ENCODE data around the gene KPTN. TPM values are rescaled to one million over a fixed set of nuclear protein-coding genes. Genes with fewer than 3 reads are reported as not detected.

The KPTN gene
- total and polyA plus RNA-seq, 2 of the 8 experiments (the other 6 are each of a cell fraction or from before 2014, with no cell fraction given): 23.6 to 31.3 TPM

GRCh38 chr19:47471733-47472457 lies 12.1 kb downstream of the KPTN start, which contains the start of gene SLC8A2 (continued):
- no peak for TF ChIP-seq CTBP2 (IDR thresholded peaks at IDR 0.05; ENCODE audit: borderline replicate concordance, insufficient read depth, insufficient read length, low read length)
- TF ChIP-seq TEAD4 (IDR thresholded peaks at IDR 0.05; ENCODE audit: low read depth, low read length): no peak
- TF ChIP-seq USF2 (IDR thresholded peaks at IDR 0.05; ENCODE audit: low read length): no peak
- TF ChIP-seq HDAC6 (IDR thresholded peaks at IDR 0.05; ENCODE audit: low read depth, low read length): no peak
- no peak for TF ChIP-seq GTF2F1 (IDR thresholded peaks at IDR 0.05; ENCODE audit: borderline replicate concordance, low read depth, low read length)
- TF ChIP-seq TBP (IDR thresholded peaks at IDR 0.05; ENCODE audit: low read depth, low read length): no peak
- TF ChIP-seq RNF2 (IDR thresholded peaks at IDR 0.05; ENCODE audit: borderline replicate concordance, low read depth, low read length, missing control alignments, poor library complexity, severe bottlenecking): no peak
- peak; percentile 49; the same call in 1 of the 2 replicates for TF ChIP-seq GABPA (IDR thresholded peaks at IDR 0.05; ENCODE audit: borderline replicate concordance, insufficient read depth, low read length)
- no peak for TF ChIP-seq BRCA1 (IDR thresholded peaks at IDR 0.05; ENCODE audit: low read depth, low read length)
- no peak for TF ChIP-seq ASH2L (IDR thresholded peaks at IDR 0.05; ENCODE audit: low read length)
- TF ChIP-seq ZNF274 (IDR thresholded peaks at IDR 0.05; ENCODE audit: borderline replicate concordance, extremely low read depth, low read length): no peak
- TF ChIP-seq JUND (IDR thresholded peaks at IDR 0.05; ENCODE audit: low read length): no peak
- no peak for TF ChIP-seq TCF12 (IDR thresholded peaks at IDR 0.05; ENCODE audit: low read depth, low read length)
- no peak for TF ChIP-seq RXRA (IDR thresholded peaks at IDR 0.05; ENCODE audit: insufficient read depth, low read depth, low read length)
- no peak for TF ChIP-seq EP300 (IDR thresholded peaks at IDR 0.05; ENCODE audit: borderline replicate concordance in 1 of 2, low read depth in 2 of 2, low read length in 2 of 2)
- no peak for TF ChIP-seq CBX5 (IDR thresholded peaks at IDR 0.05; ENCODE audit: low read depth, low read length)
- TF ChIP-seq ATF3 (IDR thresholded peaks at IDR 0.05; ENCODE audit: insufficient read depth, low read depth, low read length): no peak
- TF ChIP-seq EGR1 (IDR thresholded peaks at IDR 0.05; ENCODE audit: borderline replicate concordance, low read depth, low read length): peak; percentile 7; the same call in 1 of the 2 replicates
- TF ChIP-seq CHD2 (IDR thresholded peaks at IDR 0.05; ENCODE audit: low read length): 0 out of 2 replicates have a peak, but pooled peaks have one; percentile 41
- no peak for TF ChIP-seq PHF8 (conservative IDR thresholded peaks at IDR 0.05; ENCODE audit: low read depth, low read length)
- no peak for TF ChIP-seq MAFK (IDR thresholded peaks at IDR 0.05; ENCODE audit: low read depth, low read length)
- peak; percentile 96 for TF ChIP-seq SIN3A (conservative IDR thresholded peaks at IDR 0.05 in 1 of 2, IDR thresholded peaks at IDR 0.05 in 1 of 2; ENCODE audit: low read depth in 1 of 2, low read length in 2 of 2)

All from H1 (cell line).